ENCODE measurements around the gene TMPRSS4. TPM values are rescaled to one million over a fixed set of nuclear protein-coding genes. Genes with fewer than 3 reads are reported as not detected.

TMPRSS4 gene
- not detected in 2 replicates for total RNA-seq (2014; rRNA removed)
- not detected for polyA plus RNA-seq (2012)

- DNase-seq (ENCODE audit: low read depth): no peak
Observed at GRCh38 chr11:118076754-118077281, at the start of gene TMPRSS4. Gene TMPRSS4, plus strand, starts transcription at chr11:118077078. Its CDS starts 225 bp downstream, at chr11:118077303.

DNA sequence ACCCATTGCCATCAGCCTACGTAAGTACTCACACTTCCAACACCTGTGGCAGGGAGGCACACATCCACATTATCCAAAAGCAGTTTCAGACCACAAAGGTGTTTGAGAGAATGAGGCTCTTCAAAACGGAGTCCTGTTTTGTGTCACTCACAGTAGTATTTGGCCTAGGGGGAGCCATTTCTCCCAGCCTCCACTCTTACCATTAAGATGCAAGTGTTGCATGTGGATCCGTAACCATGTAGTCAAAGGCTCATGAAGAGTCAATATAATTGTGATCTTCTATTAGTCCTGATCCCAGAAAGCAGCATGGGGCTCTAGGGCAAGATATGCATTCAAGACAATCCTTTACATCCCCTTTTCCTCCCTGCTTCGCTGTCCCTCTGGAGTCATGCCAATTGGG is 49.2 kb upstream of the TMPRSS4 start:
- no peak for DNase-seq (ENCODE audit: low read depth)

DNA sequence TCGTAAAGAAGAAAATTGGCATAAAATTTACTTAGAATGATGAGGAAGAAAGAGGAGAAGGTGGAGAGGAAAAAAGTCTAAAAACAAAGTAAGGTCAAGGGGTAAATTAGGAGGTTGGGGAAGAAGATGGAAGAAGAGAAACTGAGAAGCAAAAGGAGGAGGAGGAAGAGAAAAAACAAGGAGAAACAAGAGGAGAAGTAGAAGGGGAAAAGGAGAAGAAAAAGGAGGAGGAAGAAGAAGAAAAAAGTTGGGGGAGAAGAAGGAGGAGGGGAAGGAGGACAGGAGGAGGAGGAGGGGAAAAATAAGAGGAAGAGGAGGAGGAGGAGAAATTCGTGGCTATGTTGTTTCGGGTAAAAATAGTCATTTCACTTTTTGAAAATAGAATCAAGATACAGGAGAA is 48.3 kb upstream of the TMPRSS4 start:
- DNase-seq (ENCODE audit: low read depth): no peak

DNA sequence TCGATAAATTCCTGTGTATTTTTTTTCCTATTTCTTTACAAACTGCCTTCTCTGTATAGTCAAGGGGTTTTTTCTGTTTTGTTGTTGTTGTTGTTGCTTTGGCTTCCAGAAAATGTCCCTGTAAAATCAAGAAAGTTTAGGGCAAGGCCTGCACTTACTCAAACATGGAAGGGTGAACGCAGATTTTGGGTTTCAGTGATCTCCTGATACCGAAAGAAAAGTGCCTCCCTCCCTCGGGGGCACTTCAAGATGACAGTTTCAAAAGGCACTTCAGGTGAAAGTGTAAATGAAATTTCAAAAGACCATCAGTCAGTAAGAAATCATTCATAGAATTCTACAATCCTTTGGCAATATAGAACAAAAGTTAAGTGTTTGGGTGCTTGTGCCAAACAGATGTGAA is 43.4 kb upstream of the TMPRSS4 start:
- DNase-seq (ENCODE audit: low read depth): no peak

DNA sequence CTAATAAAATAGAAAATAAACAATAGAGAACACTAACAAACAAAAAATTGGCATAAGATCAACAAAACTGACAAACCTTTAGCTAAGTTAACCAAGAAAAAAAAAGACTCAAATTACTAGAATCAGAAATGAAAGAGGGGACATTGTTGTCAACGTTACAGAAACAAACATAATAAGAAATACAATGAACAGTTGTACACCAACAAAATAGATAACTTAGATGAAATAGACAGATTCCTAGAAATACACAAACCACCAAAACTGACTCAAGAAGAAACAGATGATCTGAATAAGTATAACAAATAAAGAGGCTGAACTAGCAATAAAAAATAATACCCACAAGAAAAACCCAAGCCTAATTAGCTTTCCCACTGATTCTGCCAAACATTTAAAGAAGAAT is 34.7 kb upstream of the TMPRSS4 start:
- DNase-seq (ENCODE audit: low read depth): no peak

DNA sequence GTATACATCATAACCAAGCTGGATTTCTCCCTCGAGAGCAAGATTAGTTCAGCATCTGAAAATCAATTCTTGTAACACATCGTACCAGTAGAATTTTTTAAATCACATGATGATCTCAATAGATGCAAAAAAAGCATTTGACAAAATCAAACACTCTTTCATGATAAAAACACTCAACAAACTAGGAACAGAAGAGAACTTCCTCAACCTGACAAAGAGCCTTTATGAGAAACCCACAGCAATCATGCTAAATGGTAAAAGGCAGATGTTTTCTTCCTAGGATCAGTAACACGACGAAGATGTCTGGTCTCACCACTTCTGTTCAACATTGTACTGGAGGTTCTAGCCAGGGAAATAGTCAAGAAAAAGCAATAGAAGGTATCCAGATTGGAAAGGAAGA is 34.1 kb upstream of the TMPRSS4 start:
- DNase-seq (ENCODE audit: low read depth): no peak

GRCh38 chr11:118045191-118045590 is 31.7 kb upstream of the TMPRSS4 start:
- no peak for DNase-seq (ENCODE audit: low read depth)

DNA sequence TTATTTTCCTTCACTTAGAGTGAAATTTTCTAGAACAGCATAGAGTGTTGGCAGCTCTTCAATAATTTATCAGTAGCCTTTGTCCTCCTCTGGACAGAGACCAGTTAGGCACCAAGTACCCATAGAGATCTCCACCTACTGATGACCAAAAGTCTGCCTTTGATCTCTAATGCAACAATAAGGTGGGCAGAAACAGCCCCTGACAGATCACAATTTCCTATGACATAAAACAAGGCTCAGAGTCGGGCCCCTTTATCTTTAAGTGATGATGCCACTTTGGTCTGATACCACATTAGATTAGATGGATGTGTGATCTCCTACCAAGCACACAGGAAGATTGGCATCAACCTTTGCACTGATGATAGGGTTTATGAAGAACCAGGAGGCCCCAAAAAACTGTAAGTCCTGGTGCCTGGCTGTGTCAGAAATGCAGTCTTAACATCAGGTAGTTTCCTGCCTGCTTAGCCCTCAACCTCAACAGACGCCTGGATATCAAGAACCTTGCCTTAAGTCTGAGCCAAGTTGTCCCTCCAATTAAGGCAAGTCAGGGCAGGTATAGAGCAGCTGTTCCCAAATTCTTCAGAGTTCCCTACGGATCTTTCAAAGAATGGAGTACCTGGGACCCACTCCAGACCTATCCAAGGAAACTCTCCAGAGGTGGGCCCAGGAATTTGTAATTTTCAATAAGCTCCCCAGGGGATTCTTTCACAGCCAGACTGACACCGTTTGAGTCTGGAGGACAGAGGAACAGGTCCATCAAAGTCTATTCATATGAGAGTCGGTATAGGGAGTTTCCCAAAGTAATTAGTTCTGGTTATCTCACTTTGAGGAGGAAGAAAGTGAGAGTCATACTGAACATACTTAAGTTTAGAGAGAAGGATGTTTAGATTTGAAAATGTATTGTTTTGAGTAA is 30.6 kb upstream of the TMPRSS4 start:
- no peak for DNase-seq (ENCODE audit: low read depth)

DNA sequence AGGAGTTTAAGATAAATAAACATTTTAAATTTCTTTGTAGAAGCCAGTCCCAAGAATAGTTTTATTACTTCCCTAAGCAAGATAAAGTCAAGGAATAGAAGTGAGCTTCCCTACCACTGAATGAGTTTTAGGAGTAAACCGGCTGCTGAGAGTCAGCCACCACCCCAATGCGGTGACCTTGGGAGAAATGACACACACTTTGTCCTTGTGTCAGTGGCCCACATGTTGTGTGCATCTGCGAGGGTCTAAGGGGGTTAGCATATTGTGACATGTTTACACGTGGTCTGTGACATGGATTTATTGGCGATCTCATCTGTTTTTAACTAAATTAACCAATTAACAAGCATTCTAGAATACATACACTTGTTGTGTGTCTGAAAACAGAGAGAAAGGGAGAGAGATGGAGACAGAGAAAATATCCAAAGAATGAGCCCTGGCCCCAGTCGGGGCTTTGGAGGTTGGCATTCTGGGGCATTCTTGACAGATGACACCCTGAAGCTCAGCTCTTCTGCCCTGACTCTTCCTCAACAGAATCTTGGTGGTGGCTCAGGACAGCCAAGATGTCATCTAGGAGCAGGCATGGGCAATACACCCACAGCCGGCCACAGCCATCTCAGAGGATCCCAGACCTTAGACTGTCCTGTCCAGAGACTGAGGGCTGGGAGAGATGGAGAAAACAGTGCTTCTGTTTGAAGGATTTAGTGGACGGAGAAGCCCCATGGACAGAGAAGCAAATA is 29.7 kb upstream of the TMPRSS4 start:
- DNase-seq (ENCODE audit: low read depth): no peak

- DNase-seq (ENCODE audit: low read depth): no peak
Observed at GRCh38 chr11:118047749-118048148, 29.1 kb upstream of the TMPRSS4 start.

DNA sequence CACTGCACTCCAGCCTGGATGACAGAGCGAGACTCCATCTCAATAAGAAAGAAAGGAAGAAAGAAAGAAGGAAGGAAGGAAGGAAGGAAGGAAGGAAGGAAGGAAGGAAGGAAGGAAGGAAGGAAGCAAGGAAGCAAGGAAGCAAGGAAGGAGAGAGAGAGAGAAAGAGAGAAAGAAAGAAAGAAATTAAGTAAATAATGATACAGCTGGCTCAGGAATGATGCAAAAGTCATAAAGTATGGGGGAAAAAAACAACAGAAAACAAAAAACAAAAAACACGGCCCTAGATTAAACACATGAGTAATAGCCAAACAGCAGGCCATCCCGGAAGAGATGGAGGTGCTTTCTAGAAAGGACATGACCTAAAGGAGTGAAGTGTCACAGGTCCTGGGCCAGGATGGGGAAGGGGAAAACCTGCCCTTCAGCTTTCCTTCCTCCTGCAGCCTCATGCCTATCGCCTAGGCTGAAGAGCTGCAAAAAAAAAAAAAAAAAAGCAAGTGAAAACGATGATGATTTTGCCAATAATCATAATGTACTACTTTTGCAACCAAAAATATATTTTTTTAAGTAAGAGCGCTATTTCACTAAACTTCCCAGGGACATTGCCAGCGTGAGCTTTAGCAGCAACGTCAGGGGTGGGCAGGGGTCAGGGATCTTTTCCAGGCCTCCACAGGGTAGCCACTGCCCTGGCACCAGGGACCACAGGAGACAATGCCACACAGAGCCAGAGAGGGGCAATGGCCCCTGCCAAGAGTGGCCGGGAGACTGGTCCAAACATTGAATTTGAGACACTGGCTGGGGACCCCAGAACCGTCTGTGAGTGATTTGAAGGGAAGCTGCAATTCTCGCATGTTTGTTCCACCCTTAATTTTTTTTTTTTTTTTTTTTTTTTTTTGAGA is 28.2 kb upstream of the TMPRSS4 start:
- no peak for DNase-seq (ENCODE audit: low read depth)

DNA sequence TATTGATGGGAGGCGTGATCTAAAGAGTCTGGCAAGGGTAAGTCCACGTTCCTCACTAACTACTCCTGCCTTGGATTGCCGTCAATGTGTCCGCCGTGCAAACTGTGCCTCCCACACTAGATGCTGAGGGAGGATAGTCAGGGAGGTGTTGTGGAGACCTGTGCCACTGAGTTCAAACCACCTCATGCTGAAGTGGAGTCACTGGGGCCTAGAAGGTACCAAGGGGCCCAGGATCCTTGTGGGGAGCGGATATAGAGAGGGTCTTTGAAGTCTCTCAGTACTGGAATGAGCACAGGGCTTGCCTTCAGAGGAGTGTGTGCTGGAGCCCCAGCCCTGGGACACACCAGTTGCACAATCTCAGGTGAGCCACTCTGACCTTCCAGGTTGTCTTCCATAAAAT is 27.1 kb upstream of the TMPRSS4 start:
- DNase-seq (ENCODE audit: low read depth): no peak

DNA sequence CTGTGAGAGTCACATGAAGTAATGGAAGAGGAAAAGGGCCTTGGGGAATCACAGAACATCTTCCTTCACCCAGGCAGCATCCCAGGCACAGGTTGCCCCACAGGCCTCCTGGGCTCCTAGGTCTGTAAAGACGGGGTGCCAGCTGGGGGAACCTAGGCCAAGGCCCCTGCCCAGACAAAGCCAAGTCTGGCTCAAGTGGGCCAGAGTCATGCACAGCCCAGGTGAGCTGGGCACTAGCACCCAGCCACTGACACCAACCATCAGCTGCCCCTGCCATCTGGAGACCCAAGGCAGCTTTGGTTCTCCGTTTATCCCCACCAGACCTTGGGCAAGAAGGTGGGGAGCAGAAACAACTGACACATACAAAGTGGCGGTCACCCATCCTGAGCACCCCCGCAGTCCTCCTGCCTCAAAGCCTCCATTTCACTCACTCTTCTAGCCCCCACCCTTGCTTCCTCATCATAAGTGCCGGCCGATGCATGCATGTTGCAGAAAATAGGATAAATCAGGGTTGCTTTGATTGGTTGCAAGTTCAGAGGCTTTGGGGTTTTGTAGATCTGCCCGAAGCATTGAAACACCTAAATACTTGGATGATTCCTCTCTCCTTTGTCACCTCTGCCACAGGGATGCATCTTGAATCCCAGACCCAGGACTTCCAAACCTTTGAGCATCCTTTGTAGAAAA is 26.5 kb upstream of the TMPRSS4 start:
- no peak for DNase-seq (ENCODE audit: low read depth)

- no peak for DNase-seq (ENCODE audit: low read depth)
Observed at GRCh38 chr11:118051136-118051610, 25.7 kb upstream of the TMPRSS4 start.

- no peak for DNase-seq (ENCODE audit: low read depth)
Observed at GRCh38 chr11:118051611-118052461, 25.0 kb upstream of the TMPRSS4 start.

- no peak for DNase-seq (ENCODE audit: low read depth)
Observed at GRCh38 chr11:118052581-118053206, 24.2 kb upstream of the TMPRSS4 start.

GRCh38 chr11:118054712-118055640 is 21.9 kb upstream of the TMPRSS4 start:
- DNase-seq (ENCODE audit: low read depth): no peak

GRCh38 chr11:118055966-118056365 is 20.9 kb upstream of the TMPRSS4 start:
- DNase-seq (ENCODE audit: low read depth): no peak
